GM18870 (cell line): Measurements from ENCODE around the gene MT1M.
"Not testable (repeated sequence)": the region's sequence is repeated elsewhere in the genome, so short reads cannot be mapped to it uniquely, and the experiment has no call there.

Experiments used
- ATAC-seq: cut with Tn5 transposase; IDR thresholded peaks from one replicate; pipeline ENCODE4 v1.9.1; 2021; ENCODE audit warnings: moderate library complexity; ENCODE audit not compliant: unreplicated experiment

The MT1M gene

DNA sequence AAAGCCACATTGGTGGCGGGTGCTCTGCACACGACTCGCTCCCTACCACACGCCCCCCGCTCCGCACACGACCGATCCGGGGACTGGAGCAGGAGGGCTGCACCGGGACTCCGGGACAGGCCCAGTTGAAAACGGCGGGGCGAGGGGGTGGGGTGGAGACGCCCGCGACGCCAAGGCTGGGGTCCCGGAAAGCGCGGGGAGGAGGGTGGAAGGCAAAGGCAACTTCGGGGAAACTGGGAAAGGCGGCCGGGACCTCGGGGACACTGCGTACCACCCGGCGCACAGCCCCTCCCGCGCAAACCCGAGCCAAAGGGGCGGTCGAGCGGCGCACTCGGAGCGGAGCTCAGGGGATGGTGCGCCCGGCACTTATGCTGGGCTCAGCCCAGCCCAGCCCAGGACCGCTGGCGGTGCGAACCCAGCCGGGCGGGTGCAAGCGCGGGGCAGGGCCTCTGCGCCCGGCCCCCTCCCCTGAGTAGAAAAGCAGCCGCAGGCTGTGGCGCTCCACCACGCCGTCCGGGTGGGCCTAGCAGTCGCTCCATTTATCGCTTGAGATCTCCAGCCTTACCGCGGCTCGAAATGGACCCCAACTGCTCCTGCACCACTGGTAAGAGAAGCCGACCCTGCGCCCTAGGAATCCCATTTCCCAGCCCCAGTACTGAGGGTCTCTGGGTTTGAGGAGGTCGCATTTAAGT lies at the start of gene MT1M:
TSS of gene MT1M (plus strand) at position 504 of the 692 bp plus-strand sequence. CDS start at position 577, 73 bp downstream.
- no peak for ATAC-seq

DNA sequence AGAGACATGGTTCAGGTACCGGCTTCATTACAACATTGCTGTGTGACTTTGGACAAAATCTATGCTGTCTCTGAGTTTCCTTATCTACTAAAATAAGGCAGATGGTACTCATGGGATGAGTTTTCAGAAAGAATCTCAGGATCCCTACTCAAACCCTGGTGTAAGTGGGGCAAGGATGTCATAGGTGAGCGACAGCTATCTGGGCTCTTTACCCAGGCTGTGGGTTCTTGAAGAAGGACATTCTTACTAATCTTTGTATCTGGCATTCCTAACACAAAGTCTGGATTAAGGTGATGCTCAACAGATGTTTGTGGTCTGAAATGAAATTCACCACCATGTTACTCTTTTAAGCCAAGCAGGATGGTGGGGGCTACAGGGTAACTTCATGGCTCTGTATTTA lies 49.5 kb upstream of the MT1M start:
- ATAC-seq = not testable (repeated sequence)

- ATAC-seq = no peak
Measured at GRCh38 chr16:56583351-56584168, 48.9 kb upstream of the MT1M start.

DNA sequence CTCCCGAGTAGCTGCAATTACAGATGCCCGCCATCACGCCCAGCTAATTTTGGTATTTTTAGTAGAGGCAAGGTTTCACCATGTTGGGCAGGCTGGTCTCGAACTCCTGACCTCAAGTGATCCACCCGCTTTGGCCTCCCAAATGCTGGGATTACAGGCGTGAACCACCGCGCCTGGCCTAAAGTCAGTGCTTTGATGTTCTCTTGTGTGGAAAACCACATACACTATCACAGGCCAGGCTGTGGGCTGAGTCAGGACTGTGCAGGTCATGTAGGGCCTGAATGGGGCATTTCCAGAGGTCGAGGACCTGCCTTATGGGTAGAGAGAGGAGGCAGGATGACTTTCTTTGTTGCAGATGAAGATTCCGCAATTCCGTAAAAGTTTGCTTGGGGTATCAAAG lies 48.2 kb upstream of the MT1M start:
- no peak for ATAC-seq

GRCh38 chr16:56588781-56589140 lies 43.7 kb upstream of the MT1M start:
- no peak for ATAC-seq

DNA sequence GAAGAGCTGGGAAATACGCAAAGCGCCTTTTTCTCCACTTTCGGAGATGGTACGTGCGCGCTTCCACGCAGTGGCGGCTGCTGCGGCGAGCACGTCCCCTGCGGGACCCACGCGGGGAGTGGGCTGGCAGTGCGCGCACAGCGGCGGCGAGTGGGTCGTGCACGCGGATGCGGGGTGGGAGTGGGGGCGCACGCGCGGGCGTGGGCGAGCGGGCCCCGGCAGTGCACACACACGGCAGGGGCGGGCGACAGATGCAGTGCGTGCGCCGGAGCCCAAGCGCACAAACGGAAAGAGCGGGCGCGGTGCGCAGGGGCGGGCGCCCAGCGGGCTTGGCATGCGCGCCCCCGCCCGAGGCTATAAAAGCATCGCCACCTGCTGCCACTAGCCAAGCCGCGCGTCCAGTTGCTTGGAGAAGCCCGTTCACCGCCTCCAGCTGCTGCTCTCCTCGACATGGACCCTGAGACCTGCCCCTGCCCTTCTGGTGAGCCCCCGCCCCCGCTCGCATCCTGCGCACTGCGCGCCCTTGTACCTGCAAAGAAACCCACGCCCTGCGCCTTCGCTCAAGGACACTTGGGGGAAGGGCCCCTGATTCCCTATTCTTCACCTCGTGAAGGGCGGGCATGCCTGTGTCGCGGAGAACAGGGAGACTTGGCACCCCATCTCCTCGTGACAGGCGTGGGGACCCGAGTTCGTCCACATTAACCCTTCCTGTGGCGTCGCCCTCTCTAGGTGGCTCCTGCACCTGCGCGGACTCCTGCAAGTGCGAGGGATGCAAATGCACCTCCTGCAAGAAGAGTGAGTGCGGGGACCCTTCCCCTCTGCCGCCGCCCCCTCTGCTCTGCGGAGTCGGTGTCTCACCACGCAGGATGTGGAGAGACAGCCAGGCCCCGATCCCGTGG lies 43.1 kb upstream of the MT1M start, which contains the start of gene MT3:
TSS of gene MT3 (plus strand) at position 388 of the 899 bp plus-strand sequence. CDS start at position 451, 63 bp downstream.
- ATAC-seq = no peak

DNA sequence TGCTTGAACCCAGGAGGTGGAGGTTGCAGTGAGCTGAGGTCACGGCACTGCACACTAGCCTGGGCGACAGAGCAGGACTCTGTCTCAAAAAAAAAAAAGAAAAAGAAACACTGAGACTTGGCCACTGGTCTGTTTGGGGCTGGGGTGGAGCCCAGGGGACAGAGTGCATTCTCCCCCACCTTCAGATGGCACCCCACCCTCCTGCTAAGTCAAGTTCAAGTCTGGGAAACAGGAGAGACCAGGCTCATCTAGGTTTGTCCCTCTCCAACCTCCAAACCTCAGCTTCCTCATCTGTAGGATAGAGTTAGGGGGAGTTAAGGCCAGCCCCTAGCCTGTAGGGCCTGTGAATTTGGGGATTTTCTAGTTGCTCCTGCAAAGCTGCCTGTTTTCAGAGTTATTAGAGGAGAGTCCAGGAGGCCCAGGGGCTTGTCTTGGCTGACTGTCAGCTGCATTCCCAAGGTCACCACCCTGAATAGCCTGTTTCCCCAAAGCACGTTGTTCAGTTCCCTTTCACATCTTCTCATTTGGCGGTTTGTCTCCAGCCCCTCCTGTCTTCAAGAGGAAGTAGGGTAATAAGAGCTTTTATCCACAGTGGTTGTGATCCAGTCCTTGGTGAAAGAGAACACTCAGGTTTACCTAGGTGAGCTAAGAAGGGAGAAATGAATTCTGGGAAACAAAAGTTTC lies 40.9 kb upstream of the MT1M start:
- no peak for ATAC-seq

DNA sequence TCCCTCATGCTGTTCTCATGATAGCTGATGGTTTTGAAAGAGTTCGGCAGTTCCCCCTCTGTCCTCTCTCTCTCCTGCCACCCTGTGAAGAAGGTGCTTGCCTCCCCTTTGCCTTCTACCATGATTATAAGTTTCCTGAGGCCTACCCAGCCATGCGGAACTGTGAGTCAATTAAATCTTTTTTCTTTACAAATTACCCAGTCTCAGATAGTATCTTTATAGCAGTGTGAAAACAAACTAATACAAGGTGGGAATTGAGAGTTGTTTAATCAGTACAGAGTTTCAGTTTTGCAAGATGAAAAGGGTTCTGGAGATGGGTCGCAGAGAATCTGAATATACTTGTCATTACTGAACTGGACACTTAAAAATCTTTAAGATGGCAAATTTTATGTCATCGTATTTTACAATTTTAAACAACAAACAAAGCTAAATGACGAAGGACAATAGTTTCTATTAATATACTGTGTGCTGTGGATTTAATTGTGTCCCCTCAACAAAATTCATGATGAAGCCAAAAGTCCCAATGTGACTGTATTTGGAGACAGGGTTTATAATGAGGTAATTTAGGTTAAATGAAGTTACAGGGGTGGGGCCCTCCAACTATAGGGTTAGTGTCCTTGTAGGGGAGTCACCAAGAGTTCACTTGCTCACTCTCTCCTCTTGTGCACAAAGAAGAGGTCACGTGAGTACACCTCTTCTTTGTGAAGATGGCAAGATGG lies 38.7 kb upstream of the MT1M start:
- ATAC-seq = no peak

DNA sequence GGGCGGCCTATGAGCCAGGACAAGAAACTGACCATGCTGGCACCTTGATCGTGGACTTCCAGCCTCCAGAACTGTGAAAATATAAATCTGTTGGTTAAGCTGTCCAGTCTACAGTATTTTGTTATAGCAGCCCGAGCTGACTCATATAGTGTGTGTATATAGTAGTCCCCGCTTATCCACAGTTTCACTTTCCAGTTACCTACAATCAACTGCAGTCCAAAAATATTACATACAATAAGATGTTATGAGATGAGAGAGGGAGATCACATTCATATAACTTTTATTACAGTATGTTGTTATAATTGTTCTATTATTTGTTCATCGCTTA lies 38.2 kb upstream of the MT1M start:
- no peak for ATAC-seq

GRCh38 chr16:56600398-56600999 lies 32.0 kb upstream of the MT1M start:
- ATAC-seq = no peak

- ATAC-seq = no peak
Measured at GRCh38 chr16:56601325-56601724, 31.1 kb upstream of the MT1M start.

DNA sequence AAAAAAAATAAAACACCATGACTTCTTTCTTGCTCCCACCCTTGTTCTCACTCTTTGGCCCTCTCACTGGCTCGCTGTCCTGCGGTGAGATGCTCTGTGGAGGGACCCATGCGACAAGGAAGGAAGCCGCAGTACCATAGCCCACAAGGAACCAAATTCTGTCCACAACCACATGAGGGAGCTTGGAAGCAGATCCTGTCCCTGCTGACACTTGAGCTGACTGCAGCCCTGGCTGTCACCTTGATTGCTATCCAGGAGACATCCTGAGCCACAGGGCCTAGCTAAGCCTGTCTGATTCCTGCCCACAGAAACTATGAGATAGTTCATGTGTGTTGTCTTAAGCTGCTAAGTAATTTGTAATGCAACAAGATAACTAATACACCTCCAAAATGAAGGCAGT lies 28.9 kb upstream of the MT1M start:
- no peak for ATAC-seq

DNA sequence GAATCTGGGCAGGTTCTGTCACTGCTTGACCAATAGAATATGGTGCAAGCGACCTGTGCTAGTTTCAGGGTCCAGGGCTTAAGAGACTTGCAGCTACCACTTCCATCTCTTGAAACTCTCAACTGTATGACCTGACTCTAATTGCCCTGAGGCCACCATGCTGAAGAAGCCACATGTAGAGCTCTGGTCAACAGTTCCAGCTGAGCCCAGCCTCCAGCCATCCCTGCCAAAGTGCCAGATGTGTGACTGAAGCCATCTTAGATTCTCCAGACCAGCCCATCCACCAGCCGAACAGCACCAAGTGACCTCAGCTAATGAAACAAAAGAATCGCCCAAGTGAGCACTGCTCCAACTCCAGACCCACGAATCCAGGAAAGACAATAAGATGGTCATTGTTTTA lies 27.5 kb upstream of the MT1M start:
- ATAC-seq = no peak

DNA sequence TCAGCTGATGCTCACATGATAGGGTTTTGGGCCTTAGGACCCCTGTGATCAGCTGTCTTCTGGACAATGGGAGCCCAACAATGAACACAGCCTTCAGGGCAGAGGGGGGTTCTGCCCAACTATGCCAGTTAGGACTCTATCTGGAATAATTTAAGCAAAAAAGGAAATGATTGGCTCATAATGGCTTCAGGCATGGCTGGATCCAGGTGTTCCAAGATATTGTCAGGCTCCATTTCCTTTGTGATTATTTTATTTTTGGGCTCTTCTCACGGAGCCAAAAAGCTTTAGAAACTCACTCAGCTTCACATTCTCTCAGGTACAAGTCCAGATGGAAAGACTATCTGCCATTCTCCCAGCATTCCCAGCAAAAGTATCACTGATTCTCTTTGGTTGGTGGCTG lies 27.0 kb upstream of the MT1M start:
- no peak for ATAC-seq

DNA sequence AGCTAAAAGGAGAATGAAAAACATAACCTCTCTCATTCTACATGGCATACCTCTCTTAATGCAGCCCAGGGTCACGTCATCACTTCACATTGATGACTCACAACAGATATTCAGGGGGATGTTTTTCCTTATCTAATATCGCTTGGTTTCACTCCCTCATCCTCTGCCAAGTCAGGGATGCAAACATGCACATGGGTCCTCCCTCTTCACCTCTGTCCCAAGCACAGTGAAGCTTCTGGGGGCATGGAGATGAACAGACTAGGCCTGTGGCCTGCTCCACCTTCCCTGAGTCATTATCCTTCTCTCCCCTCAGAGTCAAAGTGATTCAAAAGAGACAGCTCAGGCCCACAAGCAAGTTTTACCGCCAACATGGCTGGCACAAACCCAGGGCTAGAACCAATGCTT lies 26.4 kb upstream of the MT1M start:
- ATAC-seq = no peak

GRCh38 chr16:56606476-56607108 lies 25.9 kb upstream of the MT1M start:
- no peak for ATAC-seq

- ATAC-seq = no peak
Measured at GRCh38 chr16:56607109-56607618, 25.3 kb upstream of the MT1M start.

GRCh38 chr16:56607675-56608042 lies 24.8 kb upstream of the MT1M start:
- ATAC-seq = no peak
